ENCODE measurements around the gene FOXA1. TPM values are rescaled to one million over a fixed set of nuclear protein-coding genes. Genes with fewer than 3 reads are reported as not detected.
A peak's percentile ranks its signal among the peaks of the same experiment; 100 is the strongest.

FOXA1 gene
- total RNA-seq, 1 donor from 2014 or later: not detected

DNA sequence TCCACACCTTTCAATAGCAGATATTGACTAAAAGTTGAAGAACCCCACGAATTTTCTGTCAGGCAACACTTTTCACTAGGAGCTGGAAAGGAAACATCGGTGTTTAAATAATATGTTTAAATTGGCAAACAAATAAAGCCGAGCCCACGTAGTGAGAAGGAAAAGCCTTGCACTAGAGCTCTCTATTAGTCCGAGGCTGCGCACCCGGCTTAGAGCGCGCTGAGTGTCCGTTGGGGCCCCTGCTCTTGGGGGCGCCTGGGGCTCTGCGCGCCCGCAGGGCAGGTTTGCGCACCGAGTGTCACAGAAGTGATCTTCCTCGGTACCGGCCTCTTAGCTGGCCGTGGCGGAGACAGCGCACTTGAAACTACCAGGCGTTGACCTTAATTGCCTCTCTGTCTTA is 6.8 kb upstream of the FOXA1 start:
- Mint-ChIP-seq H3K9me3 (no peaks in the 10 kb centered on the region), H3K4me3 (no peak overlapping the region), H3K27ac (ENCODE audit: unreplicated experiment) (no peak overlapping the region), H3K27me3 (ENCODE audit: low read depth) (peaks cover 100% of the 10 kb centered on the region), H3K36me3 (ENCODE audit: low read depth) (no peaks in the 10 kb centered on the region), H3K4me1 (peaks cover 13% of the 10 kb centered on the region)
- TF ChIP-seq, protein P1, sequence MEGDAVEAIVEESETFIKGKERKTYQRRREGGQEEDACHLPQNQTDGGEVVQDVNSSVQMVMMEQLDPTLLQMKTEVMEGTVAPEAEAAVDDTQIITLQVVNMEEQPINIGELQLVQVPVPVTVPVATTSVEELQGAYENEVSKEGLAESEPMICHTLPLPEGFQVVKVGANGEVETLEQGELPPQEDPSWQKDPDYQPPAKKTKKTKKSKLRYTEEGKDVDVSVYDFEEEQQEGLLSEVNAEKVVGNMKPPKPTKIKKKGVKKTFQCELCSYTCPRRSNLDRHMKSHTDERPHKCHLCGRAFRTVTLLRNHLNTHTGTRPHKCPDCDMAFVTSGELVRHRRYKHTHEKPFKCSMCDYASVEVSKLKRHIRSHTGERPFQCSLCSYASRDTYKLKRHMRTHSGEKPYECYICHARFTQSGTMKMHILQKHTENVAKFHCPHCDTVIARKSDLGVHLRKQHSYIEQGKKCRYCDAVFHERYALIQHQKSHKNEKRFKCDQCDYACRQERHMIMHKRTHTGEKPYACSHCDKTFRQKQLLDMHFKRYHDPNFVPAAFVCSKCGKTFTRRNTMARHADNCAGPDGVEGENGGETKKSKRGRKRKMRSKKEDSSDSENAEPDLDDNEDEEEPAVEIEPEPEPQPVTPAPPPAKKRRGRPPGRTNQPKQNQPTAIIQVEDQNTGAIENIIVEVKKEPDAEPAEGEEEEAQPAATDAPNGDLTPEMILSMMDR (conservative IDR thresholded peaks at IDR 0.05): no peak
- DNase-seq (ENCODE audit: low read depth, low spot score): no peak

DNA sequence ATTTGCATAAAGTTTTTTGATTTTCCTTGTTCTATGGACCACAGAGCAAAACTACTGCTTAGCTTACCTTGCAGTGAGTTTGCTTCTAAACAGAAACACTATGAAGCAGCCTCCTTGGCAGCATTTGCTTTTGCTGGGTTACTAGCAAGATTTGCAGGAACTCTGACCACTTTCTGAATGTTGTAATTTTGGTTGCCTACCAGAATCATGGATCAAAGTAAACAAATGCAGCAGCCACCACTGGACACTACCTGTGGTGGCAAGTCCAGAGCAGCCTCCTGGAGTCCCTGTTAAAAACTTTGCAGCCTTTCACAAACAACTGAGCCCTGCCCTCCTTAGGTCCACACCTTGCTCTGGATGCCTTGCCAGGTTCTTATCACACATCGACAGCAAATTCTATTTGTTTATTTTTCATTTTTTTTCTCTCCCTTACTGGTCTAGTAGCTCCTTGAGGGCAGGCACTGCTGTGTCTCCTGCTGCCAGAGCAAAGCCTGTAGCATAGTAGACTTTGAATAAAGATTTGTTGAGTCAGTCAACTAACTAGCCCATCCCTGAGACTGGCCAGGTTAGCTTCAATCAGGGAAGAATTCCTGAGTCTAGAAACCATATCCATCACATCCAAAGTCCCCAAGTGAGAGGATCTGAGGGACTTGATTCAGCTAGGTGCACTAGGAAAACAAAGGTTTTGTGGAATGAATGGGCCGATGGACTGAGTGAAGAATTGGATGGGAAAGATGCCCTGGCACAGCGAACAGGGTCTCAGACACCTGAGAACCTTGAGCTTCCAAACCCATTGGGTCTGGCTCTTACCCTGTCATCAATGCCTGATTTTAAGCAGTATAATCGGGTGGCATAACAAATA is 6.1 kb upstream of the FOXA1 start:
- TF ChIP-seq, protein P1 (conservative IDR thresholded peaks at IDR 0.05): no peak
- peaks cover 100% of the 10 kb centered on the region for H3K27me3 Mint-ChIP-seq (ENCODE audit: low read depth)
- no peaks in the 10 kb centered on the region for H3K9me3 Mint-ChIP-seq

DNA sequence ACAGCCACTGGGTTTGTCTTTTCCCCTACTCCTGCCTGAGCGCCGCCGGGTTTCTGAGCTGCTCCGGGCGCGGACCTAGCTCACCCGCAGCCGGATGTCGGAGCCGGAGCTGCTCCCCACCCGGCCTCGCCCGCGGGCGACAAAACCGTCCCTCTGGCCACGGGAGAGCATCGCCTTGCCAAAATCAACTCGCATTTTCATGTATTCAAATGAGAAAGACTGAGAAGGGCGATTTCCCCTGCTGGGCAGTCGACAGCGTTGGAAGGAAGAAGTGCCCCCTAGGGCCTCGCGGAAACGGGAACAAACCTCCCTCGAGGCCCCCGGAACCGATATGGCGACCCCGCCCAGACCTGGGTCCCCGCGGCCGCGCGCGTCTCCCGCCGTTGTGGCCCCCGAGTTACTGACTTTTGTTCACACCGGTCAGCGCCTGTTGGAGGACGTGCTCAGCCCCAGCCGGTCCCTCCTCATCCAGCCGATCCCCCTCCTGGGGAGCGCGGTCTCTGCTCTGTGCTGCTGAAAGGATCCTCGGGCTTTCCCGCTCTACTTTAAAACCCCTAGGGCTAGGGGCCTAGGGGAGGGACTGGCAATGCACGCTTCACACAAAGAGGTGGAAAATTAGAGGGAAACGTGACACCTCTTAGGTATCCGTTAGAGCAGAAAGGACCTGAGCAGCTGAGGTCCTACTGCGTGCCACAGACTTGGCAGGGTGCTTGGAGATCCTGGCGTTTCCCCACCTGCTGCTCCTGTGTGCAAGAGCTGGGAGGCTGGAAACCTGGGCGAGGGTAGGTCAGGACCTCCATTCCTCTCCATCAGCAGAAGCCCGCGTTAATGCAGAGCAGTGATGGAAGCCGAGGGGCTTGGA is 4.7 kb upstream of the FOXA1 start:
- Mint-ChIP-seq H3K27me3 (ENCODE audit: low read depth) (peaks cover 99% of the 10 kb centered on the region), H3K27ac (ENCODE audit: unreplicated experiment) (no peak overlapping the region), H3K4me1 (peaks cover 24% of the 10 kb centered on the region), H3K36me3 (ENCODE audit: low read depth) (no peaks in the 10 kb centered on the region), H3K4me3 (peak overlapping the region; percentile 75), H3K9me3 (no peaks in the 10 kb centered on the region)
- TF ChIP-seq, protein P1 (conservative IDR thresholded peaks at IDR 0.05): no peak
- DNase-seq (ENCODE audit: low read depth, low spot score): no peak

More for the DNA sequence above, 6.1 kb upstream of the FOXA1 start:
- Mint-ChIP-seq H3K4me1 (peaks cover 17% of the 10 kb centered on the region), H3K27ac (ENCODE audit: unreplicated experiment) (no peak overlapping the region), H3K36me3 (ENCODE audit: low read depth) (no peaks in the 10 kb centered on the region), H3K4me3 (peak overlapping the region; percentile 45)
- no peak for DNase-seq (ENCODE audit: low read depth, low spot score)

DNA sequence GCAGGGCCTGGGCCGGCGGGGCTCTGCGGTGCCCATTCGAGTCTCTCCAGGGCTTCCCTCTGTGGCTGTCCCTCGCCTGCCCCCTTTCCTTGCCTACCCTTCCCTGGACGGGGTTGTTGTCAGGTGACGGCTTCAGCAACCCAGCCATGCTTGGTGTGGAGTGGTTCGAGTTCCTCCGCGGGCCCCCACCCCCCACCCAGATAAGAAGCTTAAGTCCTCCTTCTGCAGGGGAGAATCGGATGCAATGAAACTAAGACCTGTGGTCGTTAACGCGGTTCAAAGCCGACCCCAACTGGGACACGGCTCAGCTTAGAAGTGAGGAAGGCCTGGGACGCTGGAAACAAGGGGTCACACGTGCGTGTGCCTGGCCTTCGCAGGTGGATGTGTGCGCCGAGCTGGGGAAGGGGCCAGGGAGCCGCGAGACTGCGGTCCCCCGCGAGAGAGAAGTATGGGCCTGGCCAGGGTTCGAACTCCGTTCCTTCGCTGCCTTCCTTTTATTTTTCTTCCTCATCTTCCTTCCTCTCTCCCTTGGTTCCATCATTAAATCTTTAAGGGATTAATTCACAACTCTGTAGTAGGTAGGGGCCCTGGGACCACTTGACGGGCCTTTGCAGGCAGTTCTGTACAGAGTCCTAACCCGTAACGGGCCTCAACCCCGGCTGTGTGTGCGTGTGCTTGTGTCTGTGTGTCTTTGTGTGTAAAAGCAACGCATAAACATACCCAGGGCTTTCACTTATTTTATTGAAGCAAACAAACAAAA is 3.9 kb upstream of the FOXA1 start:
- no peaks in the 10 kb centered on the region for H3K36me3 Mint-ChIP-seq (ENCODE audit: low read depth)
- peak overlapping the region; percentile 61 for H3K4me3 Mint-ChIP-seq
- no peak for DNase-seq (ENCODE audit: low read depth, low spot score)
- TF ChIP-seq, protein P1 (conservative IDR thresholded peaks at IDR 0.05): no peak
- H3K9me3 Mint-ChIP-seq: no peaks in the 10 kb centered on the region
- no peak overlapping the region for H3K27ac Mint-ChIP-seq (ENCODE audit: unreplicated experiment)
- peaks cover 29% of the 10 kb centered on the region for H3K4me1 Mint-ChIP-seq
- peaks cover 97% of the 10 kb centered on the region for H3K27me3 Mint-ChIP-seq (ENCODE audit: low read depth)

All from neural crest cell (in vitro differentiated cells).